Measurements from ENCODE around the gene GDPD4.

DNA sequence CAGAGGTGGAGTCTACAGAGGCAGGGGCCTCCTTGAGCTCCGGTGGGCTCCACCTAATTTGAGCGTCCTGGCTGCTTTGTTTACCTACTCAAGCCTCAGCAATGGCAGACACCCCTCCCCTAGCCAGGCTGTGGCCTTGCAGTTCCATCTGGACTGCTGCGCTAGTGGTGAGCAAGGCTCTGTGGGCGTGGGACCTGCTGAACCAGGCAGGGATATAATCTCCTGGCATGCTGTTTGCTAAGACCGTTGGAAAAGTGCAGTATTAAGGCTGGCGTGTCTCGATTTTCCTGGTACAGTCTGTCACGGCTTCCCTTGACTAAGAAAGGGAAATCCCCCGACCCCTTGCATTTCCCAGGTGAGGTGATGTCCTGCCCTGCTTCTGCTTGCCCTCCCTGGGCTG, 77.7 kb downstream of the GDPD4 start:
- TF ChIP-seq, protein P1, sequence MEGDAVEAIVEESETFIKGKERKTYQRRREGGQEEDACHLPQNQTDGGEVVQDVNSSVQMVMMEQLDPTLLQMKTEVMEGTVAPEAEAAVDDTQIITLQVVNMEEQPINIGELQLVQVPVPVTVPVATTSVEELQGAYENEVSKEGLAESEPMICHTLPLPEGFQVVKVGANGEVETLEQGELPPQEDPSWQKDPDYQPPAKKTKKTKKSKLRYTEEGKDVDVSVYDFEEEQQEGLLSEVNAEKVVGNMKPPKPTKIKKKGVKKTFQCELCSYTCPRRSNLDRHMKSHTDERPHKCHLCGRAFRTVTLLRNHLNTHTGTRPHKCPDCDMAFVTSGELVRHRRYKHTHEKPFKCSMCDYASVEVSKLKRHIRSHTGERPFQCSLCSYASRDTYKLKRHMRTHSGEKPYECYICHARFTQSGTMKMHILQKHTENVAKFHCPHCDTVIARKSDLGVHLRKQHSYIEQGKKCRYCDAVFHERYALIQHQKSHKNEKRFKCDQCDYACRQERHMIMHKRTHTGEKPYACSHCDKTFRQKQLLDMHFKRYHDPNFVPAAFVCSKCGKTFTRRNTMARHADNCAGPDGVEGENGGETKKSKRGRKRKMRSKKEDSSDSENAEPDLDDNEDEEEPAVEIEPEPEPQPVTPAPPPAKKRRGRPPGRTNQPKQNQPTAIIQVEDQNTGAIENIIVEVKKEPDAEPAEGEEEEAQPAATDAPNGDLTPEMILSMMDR (conservative IDR thresholded peaks at IDR 0.05; ENCODE audit: low read length): no peak
- TF ChIP-seq EZH2phosphoT487 (IDR thresholded peaks at IDR 0.05; ENCODE audit: borderline replicate concordance): no peak
